ENCODE results near the gene SV2B. TPM values are rescaled to one million over a fixed set of nuclear protein-coding genes. Genes with fewer than 3 reads are reported as not detected.
"Not testable (repeated sequence)": the region's sequence is repeated elsewhere in the genome, so short reads cannot be mapped to it uniquely, and the experiment has no call there.

SV2B gene
- total RNA-seq, 6 donors from 2014 or later: 0.40 to 1.4 (median 0.62) TPM; not detected in 2

DNA sequence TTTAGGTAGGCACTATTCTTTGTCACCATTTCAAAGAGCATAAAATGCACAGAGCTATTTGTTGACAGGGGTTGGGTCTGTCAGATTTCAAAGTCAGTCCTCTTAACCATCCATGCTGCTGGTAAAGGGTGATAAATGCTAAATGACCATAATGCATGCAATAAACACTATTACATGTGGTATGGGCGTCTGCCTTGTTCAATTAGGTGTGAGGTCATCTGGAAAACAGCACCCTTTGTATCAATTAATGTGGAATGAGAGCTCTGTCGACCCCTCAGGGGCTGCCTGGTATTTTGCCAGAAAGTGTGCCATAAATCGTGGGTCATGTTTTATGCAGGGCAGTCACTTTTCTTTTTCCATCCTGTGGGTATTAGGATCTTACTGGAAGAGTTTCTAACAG, 235.6 kb downstream of the SV2B start:
- 63 to 75% methylated on average over 3 of the region's 3 CpGs for WGBS, 2 donors

GRCh38 chr15:91336687-91337086, 236.6 kb downstream of the SV2B start:
- no peaks in the 10 kb centered on the region for H3K9me3 ChIP-seq
- H3K4me1 ChIP-seq: no peaks in the 10 kb centered on the region
- TF ChIP-seq CTCF (IDR thresholded peaks at IDR 0.05) (no peak), POLR2AphosphoS5 (IDR thresholded peaks at IDR 0.05) (no peak), POLR2A (IDR thresholded peaks at IDR 0.05) (no peak), EP300 (IDR thresholded peaks at IDR 0.05) (no peak)
- H3K27me3 ChIP-seq: no peaks in the 10 kb centered on the region
- H3K36me3 ChIP-seq: no peaks in the 10 kb centered on the region
- no peak overlapping the region for H3K4me3 ChIP-seq
- H3K27ac ChIP-seq: no peak overlapping the region
- 27 to 33% methylated on average over 3 of the region's 3 CpGs for WGBS, 2 donors
- ATAC-seq (ENCODE audit: low FRiP score in 2 of 2) (no peak), DNase-seq (no peak)

More for the DNA sequence above, 235.6 kb downstream of the SV2B start:
- TF ChIP-seq EP300 (IDR thresholded peaks at IDR 0.05) (no peak), POLR2A (IDR thresholded peaks at IDR 0.05) (no peak), CTCF (IDR thresholded peaks at IDR 0.05) (no peak), POLR2AphosphoS5 (IDR thresholded peaks at IDR 0.05) (no peak)
- Histone ChIP-seq H3K36me3 (no peaks in the 10 kb centered on the region), H3K9me3 (no peaks in the 10 kb centered on the region), H3K4me1 (no peaks in the 10 kb centered on the region), H3K27me3 (no peaks in the 10 kb centered on the region), H3K27ac (no peak overlapping the region), H3K4me3 (no peak overlapping the region)
- DNase-seq: no peak
- ATAC-seq (ENCODE audit: low FRiP score in 2 of 2): no peak

DNA sequence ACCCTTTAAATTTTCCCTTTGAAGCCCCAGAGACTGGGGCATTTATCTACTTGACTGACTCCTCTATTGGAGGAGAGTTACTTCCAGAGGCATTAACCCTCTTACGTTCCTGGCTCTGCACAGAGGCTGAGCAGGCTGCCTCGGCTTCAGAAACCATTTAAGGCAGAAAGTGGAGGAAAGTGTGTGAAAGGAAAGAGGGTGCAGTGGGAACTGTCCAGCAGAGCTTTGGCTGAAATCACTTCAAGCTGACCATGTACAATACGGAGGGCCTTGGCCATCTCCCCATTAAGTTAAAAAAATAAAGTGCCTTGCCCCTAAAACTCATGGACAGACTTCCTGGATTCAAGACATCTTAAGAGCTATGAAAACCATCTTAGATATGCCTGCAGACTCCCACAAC, 238.7 kb downstream of the SV2B start:
- H3K9me3 ChIP-seq: no peaks in the 10 kb centered on the region
- DNase-seq: no peak
- H3K27ac ChIP-seq: no peak overlapping the region
- TF ChIP-seq EP300 (IDR thresholded peaks at IDR 0.05) (no peak), CTCF (IDR thresholded peaks at IDR 0.05) (no peak), POLR2AphosphoS5 (IDR thresholded peaks at IDR 0.05) (no peak), POLR2A (IDR thresholded peaks at IDR 0.05) (no peak)
- no peak overlapping the region for H3K4me3 ChIP-seq
- H3K36me3 ChIP-seq: no peaks in the 10 kb centered on the region
- no peak for ATAC-seq (ENCODE audit: low FRiP score in 2 of 2)
- H3K27me3 ChIP-seq: no peaks in the 10 kb centered on the region
- H3K4me1 ChIP-seq: no peaks in the 10 kb centered on the region
- 15 to 17% methylated on average over 3 of the region's 3 CpGs for WGBS, 2 donors

DNA sequence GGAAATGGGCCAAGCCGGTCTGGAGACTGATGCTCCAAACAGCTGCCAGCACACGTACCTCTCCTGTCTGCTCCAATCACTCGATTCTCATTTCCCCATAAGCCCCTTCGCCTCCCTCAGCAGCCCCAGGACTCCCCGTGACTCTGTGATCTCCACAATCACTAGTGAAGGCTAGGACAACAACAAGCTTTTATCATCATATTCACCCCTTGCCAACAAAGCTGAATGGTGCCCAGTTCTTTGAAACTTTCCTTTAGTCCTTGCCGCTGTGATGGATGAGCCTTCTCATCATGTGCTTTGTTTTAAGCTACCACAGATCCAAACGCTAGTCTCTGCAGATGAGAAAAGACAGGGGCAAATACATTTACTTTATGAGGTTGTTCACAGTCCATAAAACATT, 242.0 kb downstream of the SV2B start:
- Histone ChIP-seq H3K9me3 (no peaks in the 10 kb centered on the region), H3K4me3 (no peak overlapping the region), H3K36me3 (no peaks in the 10 kb centered on the region), H3K4me1 (no peaks in the 10 kb centered on the region), H3K27me3 (no peaks in the 10 kb centered on the region), H3K27ac (no peak overlapping the region)
- WGBS, 2 donors: 74 to 79% methylated on average over 7 of the region's 7 CpGs
- ATAC-seq (ENCODE audit: low FRiP score in 2 of 2) (no peak), DNase-seq (no peak)
- no peak for TF ChIP-seq POLR2A (IDR thresholded peaks at IDR 0.05)
- TF ChIP-seq CTCF (IDR thresholded peaks at IDR 0.05): no peak
- no peak for TF ChIP-seq POLR2AphosphoS5 (IDR thresholded peaks at IDR 0.05)
- TF ChIP-seq EP300 (IDR thresholded peaks at IDR 0.05): no peak

GRCh38 chr15:91344912-91345311, 244.9 kb downstream of the SV2B start:
- H3K27me3 ChIP-seq; H3K9me3 ChIP-seq; H3K4me1 ChIP-seq; H3K27ac ChIP-seq; ATAC-seq (ENCODE audit: low FRiP score in 2 of 2); H3K4me3 ChIP-seq; H3K36me3 ChIP-seq; DNase-seq: not testable (repeated sequence)
- WGBS, 2 donors: 77 to 92% methylated on average over 3 of the region's 3 CpGs

All from upper lobe of left lung (tissue), 6 donors.